Muscle layer of colon (tissue), 2 donors: ENCODE results near the gene BRD3OS.

ENCODE experiments used
- H3K27ac ChIP-seq: one replicate; pipeline ENCODE4 v1.7.0; 2013; ENCODE audit warnings: low read depth, mild to moderate bottlenecking, low read length, moderate library complexity
- H3K27me3 ChIP-seq, 2 donors: one replicate each; pipeline ENCODE4 v1.7.0; 2013; ENCODE audit warnings: low read length in 2 of 2, mild to moderate bottlenecking in 2 of 2; ENCODE audit not compliant: insufficient read depth in 2 of 2, control insufficient read depth in 1 of 2
- H3K36me3 ChIP-seq: one replicate; pipeline ENCODE4 v1.7.0; 2013; ENCODE audit warnings: mild to moderate bottlenecking, low read length; ENCODE audit not compliant: insufficient read depth
- H3K4me1 ChIP-seq: one replicate; pipeline ENCODE4 v1.7.0; 2013; ENCODE audit warnings: mild to moderate bottlenecking, low read length; ENCODE audit not compliant: insufficient read depth
- H3K4me3 ChIP-seq, 2 donors: one replicate each; pipeline ENCODE4 v1.7.0; 2013; ENCODE audit warnings: low read length in 2 of 2, low read depth in 1 of 2, mild to moderate bottlenecking in 1 of 2, moderate library complexity in 1 of 2
- H3K9ac ChIP-seq: one replicate; pipeline ENCODE4 v1.7.0; 2013; ENCODE audit warnings: low read length
- H3K9me3 ChIP-seq: one replicate; pipeline ENCODE4 v1.7.0; 2013; ENCODE audit warnings: mild to moderate bottlenecking, low read length
- donor health status: abdominal sarcoma.
- donor health status: Adenocarcinoma of cecum.

BRD3OS gene, protein sequence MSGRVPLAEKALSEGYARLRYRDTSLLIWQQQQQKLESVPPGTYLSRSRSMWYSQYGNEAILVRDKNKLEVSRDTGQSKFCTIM

DNA sequence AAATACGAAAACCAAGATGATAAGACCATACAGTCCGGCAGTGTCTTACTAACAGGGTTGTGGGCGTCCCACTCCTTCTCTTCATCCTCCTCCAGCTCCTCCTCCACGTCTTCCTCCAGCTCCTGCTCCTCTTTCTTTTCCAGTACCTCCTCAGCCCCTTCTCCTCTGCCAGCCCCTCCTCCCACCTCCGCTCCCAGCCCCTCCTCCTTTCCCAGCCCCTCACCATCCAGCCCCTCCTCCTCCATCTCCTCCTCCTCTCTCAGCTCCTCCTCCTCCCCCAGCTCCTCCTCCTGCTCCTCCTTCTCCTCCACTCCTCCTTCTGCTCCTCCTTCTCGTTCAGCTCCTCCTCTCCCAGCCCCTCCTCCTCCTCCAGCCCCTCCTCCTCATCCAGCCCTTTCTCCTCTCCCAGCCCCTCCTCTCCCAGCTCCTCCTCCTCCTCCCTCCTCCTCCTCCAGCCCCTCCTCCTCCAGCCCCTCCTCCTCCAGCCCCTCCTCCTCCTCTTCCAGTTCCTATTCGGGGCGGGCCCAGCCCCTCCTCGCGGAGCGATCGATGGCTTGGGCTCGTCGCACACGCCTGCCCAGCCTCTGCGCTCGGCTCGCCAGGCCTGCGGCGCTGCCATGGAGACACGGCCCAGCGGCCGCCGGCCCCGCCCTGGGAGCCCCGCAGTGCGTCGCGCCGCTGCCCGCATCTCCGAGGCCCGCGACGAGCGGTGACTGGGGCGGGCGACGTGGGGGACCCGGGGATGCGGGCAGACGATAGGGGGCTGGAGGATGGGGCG lies at the start of gene BRD3OS:
TSS of gene BRD3OS (plus strand) at position 654 of the 778 bp plus-strand sequence. CDS start 1,267 bp downstream, outside the sequence.
- H3K27me3 ChIP-seq, result no peaks in the 10 kb centered on the region
- peak within 1 kb of the TSS; percentile 53 for H3K27ac ChIP-seq
- H3K4me1 ChIP-seq, result peaks cover 8% of the 10 kb centered on the region
- peak within 1 kb of the TSS; percentile 9 for H3K9ac ChIP-seq
- no peaks in the 10 kb centered on the region for H3K9me3 ChIP-seq
- peak within 1 kb of the TSS; percentile 64 to 70 for H3K4me3 ChIP-seq
- H3K36me3 ChIP-seq, result peaks cover 16% of the 10 kb centered on the region

GRCh38 chr9:133975511-133975910 lies 49.8 kb upstream of the BRD3OS start:
- Histone ChIP-seq H3K27me3 (no peaks in the 10 kb centered on the region), H3K9me3 (no peaks in the 10 kb centered on the region), H3K4me1 (peaks cover 15% of the 10 kb centered on the region), H3K4me3 (no peak overlapping the region), H3K27ac (no peak overlapping the region), H3K36me3 (no peaks in the 10 kb centered on the region), H3K9ac (no peak overlapping the region)

- Histone ChIP-seq H3K4me1 (peaks cover 15% of the 10 kb centered on the region), H3K36me3 (no peaks in the 10 kb centered on the region), H3K9ac (no peak overlapping the region), H3K4me3 (no peak overlapping the region), H3K27me3 (no peaks in the 10 kb centered on the region), H3K9me3 (no peaks in the 10 kb centered on the region), H3K27ac (no peak overlapping the region)
Observed at GRCh38 chr9:133976191-133976861, 49.0 kb upstream of the BRD3OS start.

DNA sequence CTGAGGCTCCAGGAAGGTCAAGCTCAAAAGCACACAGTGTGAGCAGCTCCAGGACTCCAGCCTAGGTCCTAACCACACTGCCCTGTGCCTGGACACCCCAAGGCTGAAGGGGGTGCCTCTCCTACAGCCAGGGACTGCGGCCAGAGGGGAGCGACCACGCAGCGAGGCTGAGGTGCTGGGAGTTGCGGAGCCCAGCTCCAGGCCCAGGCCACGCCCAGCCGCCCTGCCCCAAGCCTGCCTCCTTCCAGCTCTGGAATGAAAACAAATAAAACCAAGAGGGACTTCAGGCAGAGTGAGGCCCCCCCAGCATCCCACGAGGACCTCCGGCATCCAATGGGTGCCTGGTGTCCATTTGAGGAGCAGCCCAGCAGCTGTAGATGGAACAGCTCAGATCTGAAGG lies 48.4 kb upstream of the BRD3OS start:
- peaks cover 15% of the 10 kb centered on the region for H3K4me1 ChIP-seq
- H3K27ac ChIP-seq, result no peak overlapping the region
- no peaks in the 10 kb centered on the region for H3K9me3 ChIP-seq
- H3K4me3 ChIP-seq, result no peak overlapping the region
- H3K9ac ChIP-seq, result no peak overlapping the region
- H3K27me3 ChIP-seq, result no peaks in the 10 kb centered on the region
- H3K36me3 ChIP-seq, result no peaks in the 10 kb centered on the region

GRCh38 chr9:133977421-133978201 lies 47.7 kb upstream of the BRD3OS start:
- Histone ChIP-seq H3K4me1 (peaks cover 15% of the 10 kb centered on the region), H3K27ac (no peak overlapping the region), H3K9me3 (no peaks in the 10 kb centered on the region), H3K36me3 (no peaks in the 10 kb centered on the region), H3K9ac (no peak overlapping the region), H3K4me3 (no peak overlapping the region), H3K27me3 (no peaks in the 10 kb centered on the region)

GRCh38 chr9:133978226-133978898 lies 46.9 kb upstream of the BRD3OS start:
- H3K4me3 ChIP-seq, result no peak overlapping the region
- peaks cover 15% of the 10 kb centered on the region for H3K4me1 ChIP-seq
- no peak overlapping the region for H3K27ac ChIP-seq
- no peak overlapping the region for H3K9ac ChIP-seq
- no peaks in the 10 kb centered on the region for H3K27me3 ChIP-seq
- H3K36me3 ChIP-seq, result no peaks in the 10 kb centered on the region
- no peaks in the 10 kb centered on the region for H3K9me3 ChIP-seq

DNA sequence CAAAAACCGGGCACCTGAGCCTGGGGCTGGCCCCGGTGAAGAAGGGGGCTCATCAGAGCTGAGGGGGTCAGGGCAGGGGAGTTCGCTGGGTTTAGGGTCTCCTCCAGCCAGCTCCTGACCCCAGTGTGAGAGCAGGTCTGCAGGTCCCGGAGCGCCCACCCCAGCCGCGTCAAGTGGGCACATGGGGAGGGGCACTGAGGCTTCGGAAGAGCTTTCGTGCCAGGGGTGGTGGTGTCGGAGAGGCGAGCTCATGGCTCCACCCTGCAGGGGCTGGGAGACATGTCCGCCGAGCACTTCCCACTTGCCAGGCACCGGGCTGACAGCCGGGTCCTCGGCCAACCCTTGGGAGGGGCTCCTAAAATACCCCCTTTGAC lies 46.4 kb upstream of the BRD3OS start:
- Histone ChIP-seq H3K27me3 (no peaks in the 10 kb centered on the region), H3K4me1 (peaks cover 15% of the 10 kb centered on the region), H3K9me3 (no peaks in the 10 kb centered on the region), H3K36me3 (no peaks in the 10 kb centered on the region), H3K4me3 (peak overlapping the region; percentile 43 to 47), H3K9ac (no peak overlapping the region), H3K27ac (no peak overlapping the region)

DNA sequence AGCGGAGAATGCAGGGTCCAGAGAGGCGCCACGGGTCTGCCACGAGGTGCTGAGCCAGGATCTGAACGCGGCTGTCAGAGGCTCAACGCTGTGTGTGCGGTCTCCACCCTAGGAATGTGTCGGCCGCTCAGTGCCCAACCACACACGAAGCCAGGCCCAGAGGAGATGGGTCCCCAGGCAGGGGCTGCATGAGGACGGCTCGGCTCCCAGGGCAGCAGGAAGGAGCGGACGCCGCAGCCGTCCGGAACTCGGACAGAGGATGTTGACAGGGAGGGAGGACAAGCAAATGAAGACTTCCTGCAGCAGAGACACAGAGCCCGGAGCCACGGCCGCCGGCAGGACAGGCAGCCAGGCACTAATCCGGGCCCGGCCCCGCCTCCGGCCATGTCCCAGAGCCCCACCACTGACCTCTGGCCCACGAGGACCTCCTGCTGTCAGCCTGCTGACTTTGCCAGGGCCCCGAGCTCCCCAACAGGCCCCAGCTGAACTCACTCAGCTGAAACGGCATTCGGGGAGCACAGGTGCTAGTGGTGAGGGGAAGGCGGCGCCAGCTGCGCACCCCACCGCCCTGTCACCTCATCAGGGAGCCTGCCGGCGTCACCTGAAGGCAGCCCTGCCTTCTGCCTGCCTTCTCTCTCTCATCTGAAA lies 45.9 kb upstream of the BRD3OS start:
- no peaks in the 10 kb centered on the region for H3K36me3 ChIP-seq
- peaks cover 15% of the 10 kb centered on the region for H3K4me1 ChIP-seq
- H3K9ac ChIP-seq, result no peak overlapping the region
- no peak overlapping the region for H3K27ac ChIP-seq
- H3K9me3 ChIP-seq, result no peaks in the 10 kb centered on the region
- no peaks in the 10 kb centered on the region for H3K27me3 ChIP-seq
- H3K4me3 ChIP-seq, result peak overlapping the region; percentile 43 to 47

- H3K4me1 ChIP-seq, result peaks cover 15% of the 10 kb centered on the region
- H3K9me3 ChIP-seq, result no peaks in the 10 kb centered on the region
- no peak overlapping the region for H3K27ac ChIP-seq
- no peak overlapping the region for H3K4me3 ChIP-seq
- H3K27me3 ChIP-seq, result no peaks in the 10 kb centered on the region
- H3K36me3 ChIP-seq, result no peaks in the 10 kb centered on the region
- H3K9ac ChIP-seq, result no peak overlapping the region
Observed at GRCh38 chr9:133979921-133980863, 45.1 kb upstream of the BRD3OS start.
